Naive thymus-derived CD8-positive, alpha-beta T cell (primary cell): ENCODE results near the gene S100A4. TPM values are rescaled to one million over a fixed set of nuclear protein-coding genes. Genes with fewer than 3 reads are reported as not detected.
"Not testable (repeated sequence)": the region's sequence is repeated elsewhere in the genome, so short reads cannot be mapped to it uniquely, and the experiment has no call there.

Experiments used
- ATAC-seq, 2 donors: fragments of 150-1000 bp; cut with Tn5 transposase in 1 of 2; sonication (Bioruptor Pico), chemical (Tn5 transposase) in 1 of 2; 1 replicate in 1 of 2; 2 replicates in 1 of 2; pipeline ENCODE4 v1.10.0; 2021; ENCODE audit warnings: mild to moderate bottlenecking in 2 of 2, moderate library complexity in 2 of 2
- POLR2A ChIA-PET: fragments of 350-600 bp; sonication (Branson Sonifier 250); formaldehyde crosslinking; loops from one replicate; lab custom pipeline; 2021; ENCODE audit warnings: antibody characterized with exemption; lab: Charles Lee
- DNase-seq, 10 donors: peaks; one replicate each; pipeline versions ENCODE4 v3.0.0 to v3.0.0-alpha.2; 2020 to 2022
- H3K27ac Mint-ChIP-seq, 10 donors: one replicate each; pipeline ENCODE4 v1.8.0; 2020 to 2022; ENCODE audit warnings: mild to moderate bottlenecking in 10 of 10, mixed read lengths in 10 of 10, moderate library complexity in 4 of 10, inconsistent platforms in 1 of 10
- H3K27me3 Mint-ChIP-seq, 5 donors: one replicate each; pipeline ENCODE4 v1.8.0; 2021 to 2022; ENCODE audit warnings: mixed read lengths in 5 of 5
- H3K36me3 Mint-ChIP-seq, 3 donors: one replicate each; pipeline ENCODE4 v1.8.0; 2020 to 2022; ENCODE audit warnings: mixed read lengths in 3 of 3, mild to moderate bottlenecking in 2 of 3, inconsistent platforms in 1 of 3
- H3K4me1 Mint-ChIP-seq, 4 donors: one replicate each; pipeline ENCODE4 v1.8.0; 2021 to 2022; ENCODE audit warnings: mixed read lengths in 4 of 4
- H3K4me3 Mint-ChIP-seq, 10 donors: one replicate each; pipeline ENCODE4 v1.8.0; 2020 to 2022; ENCODE audit warnings: mild to moderate bottlenecking in 10 of 10, mixed read lengths in 10 of 10, moderate library complexity in 6 of 10, inconsistent platforms in 1 of 10
- H3K9me3 Mint-ChIP-seq, 9 donors: one replicate each; pipeline ENCODE4 v1.8.0; 2020 to 2022; ENCODE audit warnings: mixed read lengths in 9 of 9, mild to moderate bottlenecking in 3 of 9, inconsistent platforms in 1 of 9, moderate library complexity in 1 of 9
- polyA plus RNA-seq, 3 donors: library from polyadenylated mRNA; unstranded; fragments of 300-500 nt; fragmentation: Illumina TruSeq; gene quantifications; one replicate each; pipeline ENCODE4 v1.2.3, GENCODE V29; 2021
- total RNA-seq, 8 experiments: library from RNA in 2 of 8; stranded (reverse) in 2 of 8; gene quantifications; one replicate each; pipeline ENCODE4 v1.2.3 and lab custom pipeline; 2021 to 2026

The S100A4 gene
- total and polyA plus RNA-seq, 5 experiments from 2014 or later = 115 to 1,131 (median 421) TPM

DNA sequence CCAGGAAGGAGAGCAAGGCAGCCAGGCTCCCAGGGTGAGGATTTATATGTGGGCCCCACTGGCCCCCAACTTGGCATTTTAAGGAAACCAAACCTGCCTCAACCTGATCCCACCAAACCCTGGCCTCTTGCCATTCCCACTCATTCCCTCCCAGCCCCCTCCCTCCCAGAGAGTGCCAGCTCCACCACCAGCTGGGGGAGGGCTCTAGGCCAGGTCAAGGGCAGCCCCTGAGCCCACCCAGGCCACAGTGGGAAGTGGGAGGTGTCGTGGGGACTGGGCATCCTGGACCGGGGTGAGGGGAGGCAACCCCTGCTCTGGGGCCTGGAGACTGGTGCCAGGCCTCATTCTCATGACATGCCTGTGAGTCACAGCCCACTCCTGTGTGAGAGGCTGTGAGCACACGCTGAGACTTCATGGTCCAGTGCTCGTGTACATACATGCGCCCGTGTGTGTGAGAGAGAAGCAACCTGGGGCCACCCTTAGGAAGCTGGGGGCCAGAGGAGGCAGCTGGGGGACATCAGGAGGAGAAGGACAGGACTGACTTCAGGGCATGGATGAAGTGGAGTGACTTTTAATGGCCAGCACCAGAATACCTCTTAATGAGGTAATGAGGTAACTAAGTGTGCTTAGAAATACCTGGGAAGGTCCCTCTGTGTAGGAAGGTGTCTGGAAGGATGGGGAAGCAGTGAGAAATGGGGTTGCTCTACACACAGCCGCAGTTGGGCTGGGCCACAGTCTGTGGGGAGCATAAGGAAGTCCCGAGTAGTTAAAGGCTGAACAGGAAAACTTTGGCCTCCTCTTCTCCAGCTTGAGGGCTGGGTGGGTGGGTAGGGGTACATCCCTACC, 20.1 kb upstream of the S100A4 start, which contains the start of gene S100A2:
Gene S100A2, minus strand, starts transcription at position 316 of the 846 bp plus-strand sequence. CDS start 1,967 bp downstream, outside the sequence.
- Mint-ChIP-seq H3K4me3 (peak within 1 kb of the TSS in 7 of 10 donors; percentile 9 to 84 (median 51)), H3K27ac (peak within 1 kb of the TSS; percentile 8 to 96 (median 72)), H3K27me3 (peaks cover 0 to 4% (median 0%) of the 10 kb centered on the region in 5 donors), H3K9me3 (no peaks in the 10 kb centered on the region), H3K4me1 (peaks cover 16 to 32% (median 28%) of the 10 kb centered on the region in 4 donors), H3K36me3 (no peaks in the 10 kb centered on the region)
- POLR2A ChIA-PET = interaction anchor here (0.6 to 4.1 kb wide), 8 partner anchors 20 to 68 kb away, joined by 3 to 25 read pairs (median 6); partner anchors contain the start of genes CHTOP, S100A4, S100A5 and S100A6
- ATAC-seq = peak; percentile 25 to 35
- DNase-seq = peak in 1 of 10 donors; percentile 30

DNA sequence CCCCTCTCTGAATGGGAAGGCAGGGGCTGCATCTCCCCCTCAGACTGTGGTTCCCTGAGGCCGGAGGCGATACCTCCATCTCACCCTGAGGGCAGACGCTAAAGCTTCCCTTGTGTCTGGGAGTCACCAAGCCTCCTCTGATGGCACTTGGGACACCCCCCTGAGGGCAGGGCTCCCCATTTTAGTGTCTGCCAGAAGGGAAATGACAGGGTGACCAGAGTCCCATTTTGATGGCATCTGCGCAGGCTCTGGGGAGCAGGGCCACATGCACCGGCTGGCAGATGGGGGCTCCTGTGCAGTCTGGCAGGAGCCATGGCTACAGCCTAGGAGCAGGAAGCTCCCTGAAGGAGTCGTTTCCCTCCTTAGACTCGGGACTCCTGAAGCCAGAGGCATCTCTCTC, 18.4 kb upstream of the S100A4 start:
- POLR2A ChIA-PET = interaction anchor here (0.7 to 4.1 kb wide), 3 partner anchors 19 to 31 kb away, joined by 5 to 25 read pairs (median 9); partner anchors contain the start of gene S100A4
- Mint-ChIP-seq H3K4me3 (no peak overlapping the region), H3K36me3 (no peaks in the 10 kb centered on the region), H3K27me3 (no peaks in the 10 kb centered on the region), H3K4me1 (peaks cover 16 to 32% (median 28%) of the 10 kb centered on the region in 4 donors), H3K27ac (peak overlapping the region in 3 of 10 donors; percentile 28 to 64 (median 29)), H3K9me3 (no peaks in the 10 kb centered on the region)
- DNase-seq (no peak), ATAC-seq (no peak)

DNA sequence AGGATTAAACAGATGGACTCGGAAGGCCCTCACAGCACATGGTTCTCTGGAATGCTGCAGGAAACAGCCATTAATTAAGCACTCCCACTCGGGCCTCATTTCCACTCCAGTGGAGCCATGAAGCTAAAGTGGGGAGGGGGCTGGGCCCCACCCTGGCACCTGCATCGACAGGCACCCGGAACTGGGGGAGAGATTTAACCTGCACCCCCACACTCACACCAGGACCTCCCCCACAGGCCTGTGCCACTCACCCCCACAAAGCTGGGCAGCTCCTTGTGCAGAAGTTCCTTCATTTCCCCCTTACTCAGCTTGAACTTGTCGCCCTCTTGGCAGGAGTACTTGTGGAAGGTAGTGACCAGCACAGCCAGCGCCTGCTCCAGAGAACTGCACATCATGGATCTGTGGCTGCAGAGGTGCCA, 17.9 kb upstream of the S100A4 start:
- H3K9me3 Mint-ChIP-seq = no peaks in the 10 kb centered on the region
- no peaks in the 10 kb centered on the region for H3K36me3 Mint-ChIP-seq
- POLR2A ChIA-PET = interaction anchor here (2.3 to 4.1 kb wide), 2 partner anchors 18 to 31 kb away, joined by 9 to 25 read pairs; partner anchors contain the start of gene S100A4
- DNase-seq (no peak), ATAC-seq (no peak)
- H3K4me3 Mint-ChIP-seq = no peak overlapping the region
- peak overlapping the region in 4 of 10 donors; percentile 21 to 64 (median 28) for H3K27ac Mint-ChIP-seq
- no peaks in the 10 kb centered on the region for H3K27me3 Mint-ChIP-seq
- peaks cover 12 to 29% (median 25%) of the 10 kb centered on the region in 4 donors for H3K4me1 Mint-ChIP-seq

DNA sequence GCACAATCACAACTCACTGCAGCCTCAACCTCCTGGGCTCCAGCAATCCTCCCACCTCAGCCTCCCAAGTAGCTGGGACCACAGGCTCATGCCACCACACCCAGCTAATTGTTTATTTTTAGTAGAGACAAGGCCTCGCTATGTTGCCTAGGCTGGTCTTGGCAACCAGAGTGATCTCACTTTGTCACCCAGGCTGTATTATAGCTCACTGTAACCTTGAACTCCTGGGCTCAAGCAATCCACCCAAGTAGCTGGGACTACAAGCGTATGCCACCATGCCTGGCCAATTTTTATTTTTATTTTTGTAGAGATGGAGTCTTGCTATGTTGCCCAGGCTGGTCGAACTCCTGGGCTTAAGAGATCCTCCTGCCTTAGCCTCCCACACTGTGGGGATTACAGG, 16.4 kb upstream of the S100A4 start:
- not testable (repeated sequence) for H3K9me3 Mint-ChIP-seq, H3K4me3 Mint-ChIP-seq, ATAC-seq, H3K36me3 Mint-ChIP-seq, DNase-seq, H3K27me3 Mint-ChIP-seq
- POLR2A ChIA-PET = interaction anchor here (2.3 to 2.5 kb wide), 2 partner anchors 17 to 27 kb away, joined by 9 to 12 read pairs; partner anchors contain the start of genes S100A4 and S100A6
- H3K4me1 Mint-ChIP-seq = peaks cover 6 to 17% (median 14%) of the 10 kb centered on the region in 4 donors
- H3K27ac Mint-ChIP-seq = peak overlapping the region in 1 of 10 donors; percentile 9

DNA sequence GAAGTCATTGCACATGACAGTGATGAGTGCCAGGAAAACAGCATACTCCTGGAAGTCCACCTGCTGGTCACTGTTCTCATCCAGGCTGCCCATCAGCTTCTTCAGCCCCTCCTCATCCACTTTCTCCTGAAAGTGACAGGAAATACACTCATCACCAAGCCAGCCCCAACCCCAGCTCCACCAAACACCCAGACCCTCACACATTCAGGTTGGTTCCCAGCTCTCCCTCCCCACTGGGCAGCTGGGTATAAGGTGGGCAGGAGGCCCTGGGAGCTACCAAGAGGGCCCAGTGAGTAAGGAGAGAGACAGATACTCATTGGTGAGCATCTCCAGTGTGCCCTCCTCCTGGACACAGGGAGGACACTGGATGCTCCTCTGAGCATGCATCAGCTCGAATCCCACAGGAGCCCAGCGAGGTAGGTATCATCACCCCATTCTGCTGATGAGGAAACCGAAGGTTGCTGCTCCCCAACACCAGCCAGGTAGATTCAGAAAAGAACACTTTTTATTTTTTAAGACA, 15.9 kb upstream of the S100A4 start:
- no peaks in the 10 kb centered on the region for H3K36me3 Mint-ChIP-seq
- peaks cover 4 to 13% (median 9%) of the 10 kb centered on the region in 4 donors for H3K4me1 Mint-ChIP-seq
- no peak for ATAC-seq
- no peaks in the 10 kb centered on the region for H3K27me3 Mint-ChIP-seq
- DNase-seq = no peak
- H3K9me3 Mint-ChIP-seq = no peaks in the 10 kb centered on the region
- peak overlapping the region in 1 of 10 donors; percentile 9 for H3K27ac Mint-ChIP-seq
- H3K4me3 Mint-ChIP-seq = no peak overlapping the region
- POLR2A ChIA-PET = interaction anchor here (2.5 kb wide), 1 partner anchor 27 kb away, joined by 12 read pairs; the partner anchor contains the start of gene S100A6

DNA sequence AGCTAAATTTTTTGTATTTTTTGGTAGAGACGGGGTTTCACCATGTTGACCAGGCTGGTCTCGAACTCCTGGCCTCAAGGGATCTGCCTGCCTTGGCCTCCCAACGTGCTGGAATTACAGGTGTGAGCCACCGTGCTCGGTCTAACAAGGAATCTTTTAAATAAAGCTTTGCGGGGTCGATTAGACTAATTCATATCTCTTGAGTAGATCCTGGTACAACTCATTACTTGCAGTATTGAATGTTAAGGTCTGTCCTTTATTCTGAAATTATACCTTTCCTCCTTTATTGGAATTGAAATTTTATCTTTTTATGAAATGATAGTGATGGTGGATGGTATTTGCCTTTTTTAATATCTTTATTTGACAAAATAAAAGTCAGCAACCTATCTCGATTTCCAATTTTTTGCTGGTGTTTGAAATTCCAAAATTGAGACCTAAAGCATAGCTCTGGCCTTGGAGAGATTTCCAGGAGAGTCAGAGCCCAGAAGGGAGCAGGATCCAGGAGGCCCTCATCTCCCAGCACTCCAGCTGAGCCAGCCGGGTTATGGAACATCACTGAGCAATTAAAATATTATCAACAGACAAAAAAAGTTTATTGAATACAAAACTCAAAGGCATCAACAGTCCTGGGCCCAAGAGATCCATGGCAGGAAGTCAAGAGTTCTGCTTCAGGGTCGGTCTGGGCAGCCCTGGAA, 15.3 kb upstream of the S100A4 start:
- H3K4me1 Mint-ChIP-seq = peaks cover 2 to 7% (median 4%) of the 10 kb centered on the region in 4 donors
- no peak overlapping the region for H3K4me3 Mint-ChIP-seq
- no peaks in the 10 kb centered on the region for H3K36me3 Mint-ChIP-seq
- H3K27me3 Mint-ChIP-seq = no peaks in the 10 kb centered on the region
- no peak for DNase-seq
- H3K9me3 Mint-ChIP-seq = no peaks in the 10 kb centered on the region
- POLR2A ChIA-PET = interaction anchor here (0.6 to 2.5 kb wide), 2 partner anchors 26 to 32 kb away, joined by 3 to 12 read pairs; partner anchors contain the start of gene S100A6
- no peak for ATAC-seq
- peak overlapping the region in 2 of 10 donors; percentile 9 to 27 for H3K27ac Mint-ChIP-seq

DNA sequence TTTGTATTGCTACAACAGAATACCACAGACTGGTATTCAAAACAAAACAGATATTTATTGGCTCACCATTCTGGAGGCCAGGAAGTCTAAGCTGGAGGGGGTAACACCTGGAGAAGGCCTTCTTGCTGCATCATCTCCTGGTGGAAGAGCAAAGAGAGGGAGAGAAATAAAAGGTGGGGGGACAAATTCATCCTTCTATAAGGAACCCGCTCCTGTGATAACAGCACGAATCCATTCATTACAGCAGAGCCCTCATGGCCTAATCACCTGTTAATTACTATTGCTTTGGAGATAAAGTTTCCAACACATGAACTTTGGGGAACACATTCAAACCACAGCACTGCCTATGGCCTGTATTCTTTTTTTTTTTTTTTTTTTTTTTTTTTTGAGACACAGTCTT, 14.6 kb upstream of the S100A4 start:
- H3K9me3 Mint-ChIP-seq = no peaks in the 10 kb centered on the region
- DNase-seq (no peak), ATAC-seq (no peak)
- H3K27ac Mint-ChIP-seq = no peak overlapping the region
- peaks cover 0 to 1% (median 0%) of the 10 kb centered on the region in 4 donors for H3K4me1 Mint-ChIP-seq
- no peaks in the 10 kb centered on the region for H3K36me3 Mint-ChIP-seq
- POLR2A ChIA-PET = interaction anchor here (0.6 to 2.5 kb wide), 2 partner anchors 26 to 31 kb away, joined by 3 to 12 read pairs; partner anchors contain the start of gene S100A6
- H3K27me3 Mint-ChIP-seq = no peaks in the 10 kb centered on the region
- H3K4me3 Mint-ChIP-seq = no peak overlapping the region

DNA sequence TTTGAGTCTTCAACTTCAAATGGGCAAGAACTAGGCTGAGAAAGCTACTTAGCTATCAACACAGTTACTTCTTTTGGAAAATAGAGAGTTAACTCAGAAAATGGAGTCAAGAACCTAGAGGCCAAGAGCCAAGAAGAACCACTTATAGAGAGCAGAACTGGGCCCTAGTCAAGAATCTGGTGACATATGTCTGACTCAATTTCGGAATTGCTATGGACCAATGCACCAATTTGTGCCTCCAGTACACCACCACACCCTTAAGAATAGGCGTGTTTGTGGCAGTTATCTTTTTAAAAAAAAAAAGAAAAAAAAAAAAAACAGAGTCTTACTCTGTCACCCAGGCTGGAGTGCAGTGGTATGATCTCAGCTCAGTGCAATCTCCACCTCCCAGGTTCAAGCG, 12.3 kb upstream of the S100A4 start:
- no peak overlapping the region for H3K4me3 Mint-ChIP-seq
- no peak overlapping the region for H3K27ac Mint-ChIP-seq
- H3K36me3 Mint-ChIP-seq = no peaks in the 10 kb centered on the region
- H3K4me1 Mint-ChIP-seq = peaks cover 0 to 6% (median 5%) of the 10 kb centered on the region in 4 donors
- ATAC-seq (no peak), DNase-seq (no peak)
- H3K9me3 Mint-ChIP-seq = no peaks in the 10 kb centered on the region
- POLR2A ChIA-PET = interaction anchor here (0.7 to 1.6 kb wide), 2 partner anchors 13 to 239 kb away, joined by 4 to 7 read pairs; partner anchors contain the start of gene S100A4
- H3K27me3 Mint-ChIP-seq = no peaks in the 10 kb centered on the region

DNA sequence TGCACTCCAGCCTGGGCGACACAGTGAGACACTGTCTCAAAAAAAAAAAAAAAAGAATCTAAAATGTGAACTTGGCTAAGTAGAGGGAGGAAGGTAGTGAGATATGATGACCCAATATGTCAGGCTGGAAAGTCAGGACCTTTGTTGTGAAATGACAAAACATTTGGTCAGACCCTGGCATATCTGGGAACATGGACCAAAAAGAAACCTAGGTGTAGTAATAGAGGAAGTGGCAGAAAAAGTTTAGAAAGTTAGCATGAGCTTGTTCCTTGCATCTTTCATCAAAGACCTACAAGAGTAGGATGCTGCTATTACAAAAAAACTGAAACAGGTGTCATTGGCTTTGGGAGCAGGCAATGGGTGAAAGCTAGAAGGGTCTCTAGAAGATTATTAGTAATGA, 10.7 kb upstream of the S100A4 start:
- Mint-ChIP-seq H3K9me3 (no peaks in the 10 kb centered on the region), H3K27me3 (no peaks in the 10 kb centered on the region), H3K36me3 (no peaks in the 10 kb centered on the region), H3K27ac (no peak overlapping the region), H3K4me3 (no peak overlapping the region), H3K4me1 (peaks cover 0 to 6% (median 5%) of the 10 kb centered on the region in 4 donors)
- ATAC-seq (no peak), DNase-seq (no peak)
- POLR2A ChIA-PET = interaction anchor here (0.6 to 1.6 kb wide), 3 partner anchors 12 to 21 kb away, joined by 3 to 7 read pairs (median 3); partner anchors contain the start of genes S100A4, S100A5 and S100A6

DNA sequence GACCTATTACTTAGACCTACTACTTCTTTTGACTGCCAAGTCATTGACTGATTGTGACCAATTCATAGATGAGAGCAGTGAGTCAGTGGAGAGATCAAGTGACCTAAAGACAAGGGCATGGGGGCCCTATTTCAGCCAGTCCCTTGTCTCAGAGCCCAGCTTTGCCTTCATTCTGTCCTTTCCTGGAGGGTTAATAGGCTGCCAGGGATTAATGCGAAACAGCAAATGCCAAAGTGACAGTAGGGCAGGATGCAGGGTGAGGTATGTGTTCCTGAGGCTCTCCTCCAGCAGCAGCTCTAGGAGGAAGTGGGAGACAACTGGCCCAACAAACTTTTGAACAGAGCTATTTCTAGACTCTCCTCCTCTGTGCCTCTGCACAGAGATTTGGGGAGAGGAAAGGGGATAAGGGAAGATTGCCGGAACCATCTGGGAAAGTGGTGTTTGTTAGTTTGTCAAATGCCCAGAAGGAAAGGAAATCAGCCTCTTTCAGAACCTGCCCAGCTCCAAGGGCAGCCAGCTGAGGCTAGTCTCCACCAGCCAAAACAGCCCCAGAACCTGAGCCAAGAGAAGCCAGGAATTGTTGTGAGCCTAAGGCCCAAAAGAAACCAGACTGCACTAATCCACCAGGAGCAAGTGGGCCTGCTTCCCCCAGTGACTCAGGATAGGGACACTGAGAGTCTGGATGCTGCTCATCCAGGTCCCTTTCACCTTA, 8.4 kb upstream of the S100A4 start:
- Mint-ChIP-seq H3K4me1 (peaks cover 3 to 16% (median 12%) of the 10 kb centered on the region in 4 donors), H3K4me3 (no peak overlapping the region), H3K27ac (peak overlapping the region in 2 of 10 donors; percentile 10 to 25), H3K27me3 (no peaks in the 10 kb centered on the region), H3K36me3 (no peaks in the 10 kb centered on the region), H3K9me3 (no peaks in the 10 kb centered on the region)
- DNase-seq (no peak), ATAC-seq (no peak)
- POLR2A ChIA-PET = interaction anchor here (0.5 to 1.4 kb wide), 4 partner anchors 9 to 172 kb away, joined by 3 to 5 read pairs (median 4); partner anchors contain the start of genes S100A4 and S100A6

DNA sequence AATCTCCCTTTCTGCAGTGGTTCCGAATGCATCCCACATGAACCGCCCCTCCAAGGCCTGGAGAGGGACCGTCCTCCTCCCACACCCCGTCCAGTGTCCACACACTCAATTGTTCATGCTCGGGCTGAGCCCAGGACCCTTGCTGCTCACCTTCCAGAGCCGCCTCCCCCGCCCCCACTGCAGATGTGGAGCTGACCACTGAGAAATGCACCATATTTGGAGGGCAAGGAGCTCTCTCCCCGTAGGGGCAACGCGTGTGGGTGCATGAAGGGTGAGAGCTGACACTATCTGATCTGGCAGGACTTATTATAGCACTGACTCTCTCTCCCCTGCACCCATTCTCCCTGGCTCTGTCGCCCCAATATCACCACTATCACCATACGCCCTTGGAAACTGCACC, 7.5 kb upstream of the S100A4 start:
- H3K9me3 Mint-ChIP-seq = no peaks in the 10 kb centered on the region
- H3K27ac Mint-ChIP-seq = no peak overlapping the region
- ATAC-seq (no peak), DNase-seq (no peak)
- POLR2A ChIA-PET = no interaction called here
- no peaks in the 10 kb centered on the region for H3K27me3 Mint-ChIP-seq
- H3K4me3 Mint-ChIP-seq = no peak overlapping the region
- peaks cover 8 to 22% (median 18%) of the 10 kb centered on the region in 4 donors for H3K4me1 Mint-ChIP-seq
- no peaks in the 10 kb centered on the region for H3K36me3 Mint-ChIP-seq
